H1 (cell line): ENCODE results near the gene FSD1. TPM values are rescaled to one million over a fixed set of nuclear protein-coding genes. Genes with fewer than 3 reads are reported as not detected.

ENCODE experiments used
- CTCF ChIA-PET: fragments of 300-600 bp; sonication (Branson Sonifier 250); formaldehyde crosslinking; loops from one replicate; lab custom pipeline; 2021; ENCODE audit not compliant: partially characterized antibody; lab: Charles Lee
- POLR2A ChIA-PET: fragments of 300-600 bp; sonication (Branson Sonifier 250); formaldehyde crosslinking; loops from one replicate; lab custom pipeline; 2021; ENCODE audit warnings: inconsistent platforms; ENCODE audit not compliant: partially characterized antibody; lab: Charles Lee
- DNase-seq, 2 experiments: peaks; one replicate each; pipeline versions ENCODE4 v3.0.0 to v3.0.0-alpha.2; 2010 to 2022; ENCODE audit warnings: low spot score in 2 of 2, low read depth in 1 of 2, mixed read lengths in 1 of 2
- FAIRE-seq: peaks from 2 replicates; lab custom pipeline; 2011; peaks lifted over from hg19 to GRCh38; lab: Jason Lieb, UNC
- H2AFZ ChIP-seq: 2 replicates; pipeline ENCODE4 v1.8.1; 2012; ENCODE audit warnings: low read length, inconsistent platforms
- H2AK5ac ChIP-seq: 2 replicates; pipeline ENCODE4 v1.6.1; 2013; ENCODE audit warnings: low read depth, low read length
- H2BK120ac ChIP-seq: replicated peaks from 2 replicates; pipeline ENCODE3; 2013; ENCODE audit warnings: low read depth, low read length, inconsistent platforms
- H2BK12ac ChIP-seq: 2 replicates; pipeline ENCODE4 v1.6.1; 2013; ENCODE audit warnings: low read depth, low read length
- H2BK15ac ChIP-seq: 2 replicates; pipeline ENCODE4 v1.6.1; 2013; ENCODE audit warnings: low read length
- H2BK20ac ChIP-seq: 2 replicates; pipeline ENCODE4 v1.6.1; 2013; ENCODE audit warnings: low read length
- H2BK5ac ChIP-seq: 2 replicates; pipeline ENCODE4 v1.6.1; 2013; ENCODE audit warnings: low read depth, low read length
- H3K14ac ChIP-seq: 2 replicates; pipeline ENCODE4 v1.6.1; 2013; ENCODE audit warnings: inconsistent platforms; ENCODE audit not compliant: insufficient read length
- H3K18ac ChIP-seq: 2 replicates; pipeline ENCODE4 v1.6.1; 2013; ENCODE audit warnings: low read length; ENCODE audit errors: extremely low read depth
- H3K23ac ChIP-seq: 2 replicates; pipeline ENCODE4 v1.6.1; 2013; ENCODE audit warnings: inconsistent platforms; ENCODE audit not compliant: insufficient read length
- H3K23me2 ChIP-seq: 2 replicates; pipeline ENCODE4 v1.6.1; 2013; ENCODE audit warnings: low read depth, low read length
- H3K27ac ChIP-seq: 2 replicates; pipeline ENCODE4 v1.6.1; 2011; ENCODE audit warnings: low read depth, low read length, inconsistent platforms
- H3K27me3 ChIP-seq, 4 experiments: replicated peaks in 1 of 4; 1 replicate in 1 of 4; 2 replicates in 3 of 4; pipeline versions ENCODE4 v1.6.1 to v1.8.1; 2011 to 2013; ENCODE audit warnings: low read length in 3 of 4, mild to moderate bottlenecking in 3 of 4, inconsistent platforms in 2 of 4, mixed read lengths in 2 of 4, moderate library complexity in 1 of 4; ENCODE audit not compliant: control insufficient read depth in 3 of 4, insufficient read depth in 3 of 4; ENCODE audit errors: extremely low read depth in 1 of 4
- H3K36me3 ChIP-seq, 4 experiments: 2 replicates each; pipeline versions ENCODE4 v1.6.1 to v1.8.1; 2011 to 2013; ENCODE audit warnings: mild to moderate bottlenecking in 4 of 4, low read length in 3 of 4, moderate library complexity in 2 of 4, control low read depth in 1 of 4, inconsistent platforms in 1 of 4; ENCODE audit not compliant: insufficient read depth in 4 of 4, control insufficient read depth in 2 of 4
- H3K4ac ChIP-seq: replicated peaks from 2 replicates; pipeline ENCODE3; 2013; ENCODE audit warnings: low read length, low read depth, mixed read lengths, inconsistent platforms; ENCODE audit not compliant: insufficient read length
- H3K4me1 ChIP-seq, 4 experiments: replicated peaks in 1 of 4; 1 replicate in 1 of 4; 2 replicates in 3 of 4; pipeline versions ENCODE4 v1.6.1 to v1.8.1; 2011 to 2013; ENCODE audit warnings: low read length in 3 of 4, inconsistent platforms in 2 of 4, mixed read lengths in 1 of 4; ENCODE audit not compliant: insufficient read depth in 4 of 4, control insufficient read depth in 3 of 4
- H3K4me2 ChIP-seq, 2 experiments: 2 replicates each; pipeline versions ENCODE4 v1.6.1 to v1.8.1; 2011 to 2013; ENCODE audit warnings: low read depth in 2 of 2, low read length in 2 of 2, control low read depth in 1 of 2, inconsistent platforms in 1 of 2, mild to moderate bottlenecking in 1 of 2; ENCODE audit not compliant: insufficient read depth in 1 of 2
- H3K4me3 ChIP-seq, 4 experiments: fragments of 200-600, 300-600 bp in 1 of 4; sonication (generic), shearing (Covaris generic), sonication (Bioruptor Twin) in 1 of 4; 2 replicates each; pipeline versions ENCODE4 v1.5.1 to v1.8.1; 2011 to 2016; ENCODE audit warnings: low read length in 4 of 4, low read depth in 3 of 4, control low read depth in 2 of 4, inconsistent platforms in 2 of 4, mild to moderate bottlenecking in 2 of 4, mixed read lengths in 1 of 4, moderate library complexity in 1 of 4; ENCODE audit not compliant: insufficient read depth in 2 of 4; ENCODE audit errors: extremely low read depth in 1 of 4
- H3K56ac ChIP-seq: replicated peaks from 2 replicates; pipeline ENCODE3; 2013; ENCODE audit warnings: low read depth, mild to moderate bottlenecking, mixed read lengths, low read length, inconsistent platforms; ENCODE audit not compliant: insufficient read length
- H3K79me1 ChIP-seq: 2 replicates; pipeline ENCODE4 v1.6.1; 2013; ENCODE audit warnings: low read depth, low read length, control low read depth
- H3K79me2 ChIP-seq, 2 experiments: 2 replicates each; pipeline versions ENCODE4 v1.6.1 to v1.8.1; 2012 to 2013; ENCODE audit warnings: low read length in 2 of 2, mild to moderate bottlenecking in 2 of 2, inconsistent platforms in 1 of 2; ENCODE audit not compliant: insufficient read depth in 2 of 2, control insufficient read depth in 1 of 2
- H3K9ac ChIP-seq, 4 experiments: replicated peaks in 1 of 4; 1 replicate in 1 of 4; 2 replicates in 3 of 4; pipeline versions ENCODE4 v1.6.1 to v1.8.1; 2011 to 2013; ENCODE audit warnings: low read depth in 3 of 4, low read length in 3 of 4, control low read depth in 2 of 4, mild to moderate bottlenecking in 2 of 4, moderate library complexity in 2 of 4, inconsistent platforms in 1 of 4; ENCODE audit errors: extremely low read depth in 1 of 4
- H3K9me3 ChIP-seq, 2 experiments: 2 replicates each; pipeline versions ENCODE4 v1.6.1 to v1.8.1; 2012 to 2013; ENCODE audit warnings: mild to moderate bottlenecking in 2 of 2, moderate library complexity in 2 of 2, control low read depth in 1 of 2, inconsistent platforms in 1 of 2, low read depth in 1 of 2, low read length in 1 of 2, mixed read lengths in 1 of 2; ENCODE audit not compliant: insufficient read depth in 2 of 2
- H4K20me1 ChIP-seq, 2 experiments: replicated peaks in 1 of 2; 2 replicates each; pipeline versions ENCODE3 to v1.8.1; 2011 to 2013; ENCODE audit warnings: inconsistent platforms in 2 of 2, low read length in 2 of 2, mild to moderate bottlenecking in 1 of 2; ENCODE audit not compliant: insufficient read depth in 2 of 2, control insufficient read depth in 1 of 2
- H4K5ac ChIP-seq: 2 replicates; pipeline ENCODE4 v1.6.1; 2013; ENCODE audit warnings: low read length, low read depth, mixed read lengths, inconsistent platforms; ENCODE audit not compliant: insufficient read length
- H4K8ac ChIP-seq: 2 replicates; pipeline ENCODE4 v1.8.0; 2013; ENCODE audit warnings: mild to moderate bottlenecking, moderate library complexity, low read length, inconsistent platforms; ENCODE audit not compliant: insufficient read depth; ENCODE audit errors: extremely low read depth
- H4K91ac ChIP-seq: replicated peaks from 2 replicates; pipeline ENCODE3; 2013; ENCODE audit warnings: low read length, mixed read lengths, inconsistent platforms; ENCODE audit not compliant: insufficient read length
- HDAC6 ChIP-seq: IDR thresholded peaks from one replicate; pipeline ENCODE4 v1.7.1; 2012; ENCODE audit warnings: low read depth, mild to moderate bottlenecking, inconsistent platforms, low read length, moderate library complexity
- POLR2AphosphoS5 ChIP-seq: IDR thresholded peaks from 2 replicates; pipeline ENCODE4 v1.6.1; 2011; ENCODE audit warnings: low read depth, low read length
- RAD21 ChIP-seq, 2 experiments: IDR thresholded peaks in 1 of 2; conservative IDR thresholded peaks in 1 of 2; 2 replicates each; pipeline ENCODE4 v1.6.1; 2011; ENCODE audit warnings: low read depth in 2 of 2, low read length in 2 of 2, improper control_type of control experiment in 1 of 2, inconsistent platforms in 1 of 2, mild to moderate bottlenecking in 1 of 2, moderate library complexity in 1 of 2
- SIX5 ChIP-seq: IDR thresholded peaks from 2 replicates; pipeline ENCODE4 v1.6.1; 2011; ENCODE audit warnings: mild to moderate bottlenecking, low read depth, low read length
- YY1 ChIP-seq: IDR thresholded peaks from 2 replicates; pipeline ENCODE4 v1.6.1; 2011; ENCODE audit warnings: low read depth, mild to moderate bottlenecking, low read length
- WGBS, 2 experiments: shearing (Covaris generic) in 1 of 2; methylation state at CpG; one replicate each; pipeline versions ENCODE4 v1.1.6 to v1.1.7; 2013 to 2015; ENCODE audit warnings: low lambda C conversion rate in 2 of 2, mixed read lengths in 2 of 2, inconsistent platforms in 1 of 2, low coverage in 1 of 2, missing lambda C conversion rate in 1 of 2; ENCODE audit not compliant: insufficient replicate concordance in 2 of 2, insufficient coverage in 1 of 2, insufficient read length in 1 of 2; ENCODE audit errors: extremely low coverage in 1 of 2, missing lambda C conversion rate in 1 of 2; 5-methylcytosine and 5-hydroxymethylcytosine counted together
- polyA plus RNA-seq, 7 experiments: library from polyadenylated mRNA; depleted of rRNA in 3 of 7; stranded (reverse) in 5 of 7; unstranded in 2 of 7; fragments of >200 nt in 5 of 7; fragments of 200-250 nt in 2 of 7; gene quantifications; 1 replicate in 5 of 7; 2 replicates in 1 of 7; 4 replicates in 1 of 7; pipeline versions ENCODE4 v1.2.1 to v1.2.3, GENCODE V29; 2011 to 2013; ENCODE audit warnings: missing spikeins in 2 of 7, mixed read lengths in 2 of 7
- total RNA-seq: library from RNA; stranded (reverse); fragmentation: NEBNext Ultra II Directional; extraction: Animal tissue kit (Norgen Biotek cat#: 25700); gene quantifications from 2 replicates; pipeline ENCODE4 v1.2.1, GENCODE V29; 2021
- TF ChIP-seq, protein P1 (sequence below): IDR thresholded peaks from 2 replicates; pipeline ENCODE4 v1.6.1; 2012; ENCODE audit warnings: inconsistent platforms
- TF ChIP-seq, protein P2 (sequence below): IDR thresholded peaks from 2 replicates; pipeline ENCODE4 v1.6.1; 2012; ENCODE audit warnings: inconsistent platforms

FSD1 gene
- total and polyA plus RNA-seq, 2 of the 8 experiments (the other 6 are each of a cell fraction or from before 2014, with no cell fraction given), result 58.8 to 181 TPM

DNA sequence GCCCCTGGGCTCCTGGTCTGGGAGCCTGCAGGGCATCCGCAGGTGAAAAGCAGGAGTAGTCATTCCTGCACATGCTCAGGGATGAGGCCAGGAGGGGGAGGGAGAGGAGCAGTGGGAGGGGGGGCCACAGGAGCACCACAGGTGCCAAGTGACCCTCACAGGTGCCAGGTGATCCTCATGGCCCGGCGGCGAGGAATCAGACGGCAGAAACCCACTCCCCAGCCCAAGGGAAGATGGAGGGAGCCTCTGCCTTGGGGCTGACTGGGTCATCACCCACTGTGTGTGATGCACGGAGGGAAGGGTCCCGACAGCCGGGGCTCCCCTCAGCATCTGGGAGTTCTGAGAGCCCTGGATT is 68.6 kb downstream of the FSD1 start:
- Histone ChIP-seq H3K4ac (no peak overlapping the region), H2AK5ac (no peak overlapping the region), H3K27ac (no peak overlapping the region), H4K20me1 (peaks cover 22 to 42% of the 10 kb centered on the region in 2 experiments), H3K79me2 (peaks cover 0 to 19% of the 10 kb centered on the region in 2 experiments; a peak in 1 of 4 replicates), H3K4me3 (no peak overlapping the region), H2BK12ac (no peak overlapping the region), H3K23me2 (no peaks in the 10 kb centered on the region), H3K9me3 (no peaks in the 10 kb centered on the region), H3K23ac (no peak overlapping the region), H4K8ac (no peak overlapping the region), H2AFZ (no peak overlapping the region), H4K5ac (no peak overlapping the region), H3K36me3 (no peaks in the 10 kb centered on the region), H2BK120ac (no peak overlapping the region), H3K4me2 (no peak overlapping the region), H3K27me3 (no peaks in the 10 kb centered on the region), H2BK15ac (no peak overlapping the region), H2BK20ac (no peak overlapping the region), H2BK5ac (no peak overlapping the region), H3K4me1 (peaks cover 5 to 48% (median 38%) of the 10 kb centered on the region in 4 experiments), H3K79me1 (peaks cover 27% of the 10 kb centered on the region), H4K91ac (no peak overlapping the region), H3K56ac (no peak overlapping the region), H3K14ac (no peak overlapping the region), H3K9ac (no peak overlapping the region), H3K18ac (no peak overlapping the region)
- DNase-seq (peak in 1 of 2 experiments; percentile 41), FAIRE-seq (no peak)
- ChIA-PET CTCF (interaction anchor here (1.0 to 6.3 kb wide), 5 partner anchors 11 to 105 kb away, joined by 5 to 72 read pairs (median 35); no protein-coding TSS in a partner anchor), POLR2A (interaction anchor here (0.7 to 4.1 kb wide), 5 partner anchors 10 to 94 kb away, joined by 3 to 18 read pairs (median 4); no protein-coding TSS in a partner anchor)
- TF ChIP-seq HDAC6 (no peak), RAD21 (IDR thresholded peaks at IDR 0.05 in 1 of 2, conservative IDR thresholded peaks at IDR 0.05 in 1 of 2; ENCODE audit: low read depth in 2 of 2, low read length in 2 of 2) (no peak), POLR2AphosphoS5 (no peak), SIX5 (no peak), YY1 (no peak)
- TF ChIP-seq, protein P1, sequence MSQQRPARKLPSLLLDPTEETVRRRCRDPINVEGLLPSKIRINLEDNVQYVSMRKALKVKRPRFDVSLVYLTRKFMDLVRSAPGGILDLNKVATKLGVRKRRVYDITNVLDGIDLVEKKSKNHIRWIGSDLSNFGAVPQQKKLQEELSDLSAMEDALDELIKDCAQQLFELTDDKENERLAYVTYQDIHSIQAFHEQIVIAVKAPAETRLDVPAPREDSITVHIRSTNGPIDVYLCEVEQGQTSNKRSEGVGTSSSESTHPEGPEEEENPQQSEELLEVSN, result no peak
- TF ChIP-seq, protein P2, sequence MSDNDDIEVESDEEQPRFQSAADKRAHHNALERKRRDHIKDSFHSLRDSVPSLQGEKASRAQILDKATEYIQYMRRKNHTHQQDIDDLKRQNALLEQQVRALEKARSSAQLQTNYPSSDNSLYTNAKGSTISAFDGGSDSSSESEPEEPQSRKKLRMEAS, result no peak
- WGBS, 2 experiments, result 97% methylated on average over 4 of the region's 8 CpGs; no CpG with 5 or more reads in 1 of the 2 experiments
